ENCODE results near the gene SARS1. TPM values are rescaled to one million over a fixed set of nuclear protein-coding genes. Genes with fewer than 3 reads are reported as not detected.

Gene SARS1
- polyA plus RNA-seq, 4 donors, result 127 to 138 (median 131) TPM

DNA sequence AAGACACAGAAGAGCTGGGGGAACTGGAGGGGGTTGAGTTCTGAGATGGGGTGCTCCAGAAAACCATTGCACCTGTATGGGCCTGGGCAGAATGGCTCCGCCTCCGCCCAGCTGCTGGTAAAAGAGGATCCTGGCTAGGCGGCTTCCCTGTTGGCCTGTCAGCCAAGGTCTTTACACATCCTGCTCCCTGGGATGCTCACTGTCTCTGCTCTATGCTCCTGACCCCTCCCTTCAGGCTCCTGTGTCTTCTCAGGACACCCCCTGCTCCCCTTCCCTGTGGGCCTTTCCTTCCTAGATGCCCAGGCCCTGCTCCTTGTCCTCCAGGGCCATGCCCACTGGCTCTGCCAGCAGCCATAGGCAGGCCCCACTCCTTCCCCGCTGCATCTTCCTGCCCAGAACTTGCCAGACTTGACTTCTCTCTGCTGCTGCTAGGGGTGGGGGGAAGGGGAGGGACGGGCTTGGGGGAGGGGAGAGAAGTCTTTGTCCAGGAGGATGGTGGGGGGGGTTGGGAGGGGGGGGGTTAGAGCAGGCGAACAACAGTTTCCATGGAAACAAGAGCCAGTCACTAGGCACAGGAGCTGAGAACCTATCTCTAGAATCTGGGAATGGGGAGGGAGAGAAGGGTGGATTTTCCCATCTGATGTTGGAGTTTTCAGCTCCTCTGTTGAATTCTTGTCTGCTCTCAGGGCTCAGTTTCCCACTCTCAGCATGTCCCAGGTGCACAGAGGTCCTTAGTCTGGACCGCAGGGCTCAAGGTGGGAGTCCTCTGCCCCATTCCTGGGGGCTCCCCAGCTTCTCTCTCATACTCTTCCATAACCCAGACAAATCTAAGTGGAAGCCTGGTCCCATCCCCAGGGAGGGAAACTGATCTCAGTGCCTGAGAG lies 46.2 kb downstream of the SARS1 start:
- DNase-seq (ENCODE audit: low read depth in 4 of 4, low spot score in 3 of 4), result no peak

DNA sequence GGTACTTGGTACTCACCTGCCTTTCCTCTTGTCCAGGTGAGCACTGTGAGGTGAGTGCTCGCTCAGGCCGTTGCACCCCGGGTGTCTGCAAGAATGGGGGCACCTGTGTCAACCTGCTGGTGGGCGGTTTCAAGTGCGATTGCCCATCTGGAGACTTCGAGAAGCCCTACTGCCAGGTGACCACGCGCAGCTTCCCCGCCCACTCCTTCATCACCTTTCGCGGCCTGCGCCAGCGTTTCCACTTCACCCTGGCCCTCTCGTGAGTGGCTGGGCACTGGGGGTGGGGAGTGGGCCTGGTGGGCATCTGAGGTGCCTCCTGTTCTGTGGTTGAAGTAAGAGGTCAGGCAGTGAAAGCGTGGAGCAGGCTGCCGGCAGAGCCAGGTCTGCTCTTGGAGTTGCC lies 47.3 kb downstream of the SARS1 start:
- no peak for DNase-seq (ENCODE audit: low read depth in 4 of 4, low spot score in 3 of 4)

DNA sequence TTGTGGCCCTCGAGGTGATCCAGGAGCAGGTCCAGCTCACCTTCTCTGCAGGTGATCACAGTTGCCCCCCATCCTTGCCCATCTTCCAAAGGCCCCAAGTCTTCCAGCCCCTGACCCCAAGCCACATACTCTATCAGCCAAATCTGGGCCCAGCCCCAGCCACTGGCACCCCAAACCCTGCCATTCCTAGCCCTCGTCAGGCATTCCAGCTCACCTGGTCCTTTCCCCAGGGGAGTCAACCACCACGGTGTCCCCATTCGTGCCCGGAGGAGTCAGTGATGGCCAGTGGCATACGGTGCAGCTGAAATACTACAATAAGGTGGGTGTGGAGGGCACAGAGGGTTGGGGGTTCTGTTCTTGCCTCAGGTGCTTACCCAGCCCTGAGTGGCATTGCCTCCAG lies 47.9 kb downstream of the SARS1 start:
- DNase-seq (ENCODE audit: low read depth in 4 of 4, low spot score in 3 of 4), result no peak

DNA sequence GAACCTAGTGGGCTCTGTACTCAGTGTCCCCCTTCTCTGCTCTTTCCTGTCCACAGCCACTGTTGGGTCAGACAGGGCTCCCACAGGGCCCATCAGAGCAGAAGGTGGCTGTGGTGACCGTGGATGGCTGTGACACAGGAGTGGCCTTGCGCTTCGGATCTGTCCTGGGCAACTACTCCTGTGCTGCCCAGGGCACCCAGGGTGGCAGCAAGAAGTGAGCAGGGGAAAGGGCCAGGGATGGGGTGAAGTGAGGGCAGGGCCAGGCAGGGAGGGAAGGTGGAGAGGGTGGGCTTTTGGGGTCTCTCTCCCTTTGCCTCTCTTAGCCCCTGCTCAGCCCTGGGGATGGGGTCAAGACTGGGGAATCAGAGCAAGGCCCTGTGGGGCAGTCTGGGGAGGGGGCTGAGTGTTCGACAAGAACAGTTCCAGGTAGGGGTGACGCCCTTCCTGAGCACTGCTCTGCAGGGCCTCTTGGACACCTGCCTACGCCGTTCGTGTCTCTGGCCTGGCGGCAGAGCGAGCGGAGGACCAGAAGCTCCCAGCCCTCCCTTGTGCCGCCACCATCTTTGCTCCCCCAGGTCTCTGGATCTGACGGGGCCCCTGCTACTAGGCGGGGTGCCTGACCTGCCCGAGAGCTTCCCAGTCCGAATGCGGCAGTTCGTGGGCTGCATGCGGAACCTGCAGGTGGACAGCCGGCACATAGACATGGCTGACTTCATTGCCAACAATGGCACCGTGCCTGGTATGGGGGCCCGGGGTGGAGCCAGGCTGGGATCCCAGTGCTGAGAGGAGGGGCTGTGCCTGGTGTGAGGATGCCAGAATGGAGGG lies 48.7 kb downstream of the SARS1 start:
- DNase-seq (ENCODE audit: low read depth in 4 of 4, low spot score in 3 of 4), result no peak

DNA sequence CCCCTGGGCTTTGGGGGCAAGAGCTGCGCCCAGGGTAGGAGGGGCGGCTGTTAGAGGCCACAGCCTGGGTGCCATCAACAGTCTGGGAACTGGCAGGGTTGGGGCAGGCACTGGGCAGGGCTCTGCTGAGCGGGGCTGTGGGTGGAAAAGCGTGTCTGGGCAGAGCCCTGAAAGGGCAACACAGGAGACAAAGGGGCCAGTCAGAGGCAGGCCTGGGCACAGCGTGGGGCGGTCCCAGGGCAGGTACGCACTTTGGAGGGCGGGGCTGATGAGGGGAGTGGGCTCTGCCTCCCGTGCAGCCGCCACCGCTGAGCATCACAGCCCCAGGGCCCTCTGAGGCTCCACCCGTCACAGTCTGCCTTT lies 49.5 kb downstream of the SARS1 start:
- DNase-seq (ENCODE audit: low read depth in 4 of 4, low spot score in 3 of 4), result no peak

DNA sequence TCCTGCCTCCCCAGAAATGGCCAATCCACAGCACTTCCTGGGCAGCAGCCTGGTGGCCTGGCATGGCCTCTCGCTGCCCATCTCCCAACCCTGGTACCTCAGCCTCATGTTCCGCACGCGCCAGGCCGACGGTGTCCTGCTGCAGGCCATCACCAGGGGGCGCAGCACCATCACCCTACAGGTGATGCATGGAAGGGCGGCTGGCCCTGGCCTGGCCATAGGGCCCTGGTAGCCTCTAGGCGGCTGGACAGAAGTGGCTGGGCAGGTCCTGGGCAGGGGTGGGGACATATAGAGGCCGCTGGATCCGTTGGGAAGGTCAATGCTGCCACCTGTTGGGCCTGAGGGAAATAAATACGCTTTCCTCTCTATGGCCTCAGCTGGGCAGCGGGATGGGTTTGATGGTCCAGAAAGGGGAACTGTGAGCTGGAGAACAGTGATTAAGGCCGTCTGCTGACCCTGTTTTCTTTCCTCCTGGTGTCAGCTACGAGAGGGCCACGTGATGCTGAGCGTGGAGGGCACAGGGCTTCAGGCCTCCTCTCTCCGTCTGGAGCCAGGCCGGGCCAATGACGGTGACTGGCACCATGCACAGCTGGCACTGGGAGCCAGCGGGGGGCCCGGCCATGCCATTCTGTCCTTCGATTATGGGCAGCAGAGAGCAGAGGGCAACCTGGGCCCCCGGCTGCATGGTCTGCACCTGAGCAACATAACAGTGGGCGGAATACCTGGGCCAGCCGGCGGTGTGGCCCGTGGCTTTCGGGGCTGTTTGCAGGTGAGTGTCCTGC lies 50.1 kb downstream of the SARS1 start:
- peak in 2 of 4 donors; percentile 61 to 71 for DNase-seq (ENCODE audit: low read depth in 4 of 4, low spot score in 3 of 4)

DNA sequence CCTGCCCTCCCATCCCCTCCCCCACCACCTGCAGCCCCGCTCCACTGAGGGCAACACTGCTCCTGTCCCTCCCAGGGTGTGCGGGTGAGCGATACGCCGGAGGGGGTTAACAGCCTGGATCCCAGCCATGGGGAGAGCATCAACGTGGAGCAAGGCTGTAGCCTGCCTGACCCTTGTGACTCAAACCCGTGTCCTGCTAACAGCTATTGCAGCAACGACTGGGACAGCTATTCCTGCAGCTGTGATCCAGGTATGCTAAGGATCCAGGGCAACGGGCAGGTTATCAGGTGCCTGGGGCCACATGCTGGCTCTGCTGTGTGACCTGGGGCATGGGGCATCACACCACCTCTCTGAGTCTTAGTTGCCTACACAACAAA lies 50.6 kb downstream of the SARS1 start:
- no peak for DNase-seq (ENCODE audit: low read depth in 4 of 4, low spot score in 3 of 4)

DNA sequence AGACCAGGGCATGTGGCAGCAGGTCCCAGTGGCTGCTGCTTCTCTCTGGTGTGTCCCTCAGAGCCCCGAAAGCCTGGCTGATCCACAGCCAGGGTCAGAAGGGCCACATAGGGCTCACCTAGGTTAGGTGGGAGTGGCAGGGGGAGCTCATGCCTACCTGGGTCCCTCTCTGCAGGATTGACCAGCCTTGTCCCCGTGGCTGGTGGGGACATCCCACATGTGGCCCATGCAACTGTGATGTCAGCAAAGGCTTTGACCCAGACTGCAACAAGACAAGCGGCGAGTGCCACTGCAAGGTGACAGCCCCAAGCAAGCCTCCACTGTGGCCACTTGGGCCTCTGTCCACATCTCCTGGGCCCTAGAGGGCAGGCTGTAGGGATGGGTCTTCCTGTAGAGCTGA lies 51.3 kb downstream of the SARS1 start:
- no peak for DNase-seq (ENCODE audit: low read depth in 4 of 4, low spot score in 3 of 4)

DNA sequence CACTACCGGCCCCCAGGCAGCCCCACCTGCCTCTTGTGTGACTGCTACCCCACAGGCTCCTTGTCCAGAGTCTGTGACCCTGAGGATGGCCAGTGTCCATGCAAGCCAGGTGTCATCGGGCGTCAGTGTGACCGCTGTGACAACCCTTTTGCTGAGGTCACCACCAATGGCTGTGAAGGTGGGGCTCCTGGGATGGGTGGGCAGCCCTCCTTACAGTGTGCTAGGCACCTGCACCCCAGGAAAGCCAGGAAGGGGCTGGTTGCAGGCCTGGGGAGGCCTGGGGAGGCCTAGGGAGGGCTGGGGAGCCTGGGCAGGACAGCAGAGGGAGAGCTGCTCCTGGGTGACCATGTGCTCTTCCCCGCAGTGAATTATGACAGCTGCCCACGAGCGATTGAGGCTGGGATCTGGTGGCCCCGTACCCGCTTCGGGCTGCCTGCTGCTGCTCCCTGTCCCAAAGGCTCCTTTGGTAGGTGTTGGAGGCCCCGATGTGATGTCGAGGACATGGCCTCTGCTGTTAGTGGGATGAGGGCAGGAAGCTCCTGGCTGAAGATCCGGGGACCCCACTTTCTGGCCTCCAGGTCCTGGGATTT lies 52.1 kb downstream of the SARS1 start:
- DNase-seq (ENCODE audit: low read depth in 4 of 4, low spot score in 3 of 4), result no peak

DNA sequence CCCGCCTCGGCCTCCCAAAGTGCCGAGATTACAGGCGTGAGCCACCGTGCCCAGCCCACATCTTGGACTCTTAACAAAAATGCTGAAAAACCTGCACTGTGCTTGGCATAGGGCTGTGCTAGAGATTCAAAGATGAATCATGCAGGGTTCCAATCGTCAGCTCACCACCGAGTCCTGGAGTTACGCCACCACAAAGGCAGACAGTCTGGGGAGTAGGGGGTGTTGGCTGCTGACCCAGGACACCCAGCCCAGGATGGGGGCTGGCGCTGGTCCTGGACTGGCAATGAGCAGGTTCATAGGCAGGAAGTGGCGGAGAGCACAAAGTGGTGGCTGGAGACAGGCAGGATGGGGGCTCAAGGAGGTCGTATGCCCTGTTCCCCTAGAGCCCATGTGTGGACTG lies 53.2 kb downstream of the SARS1 start:
- no peak for DNase-seq (ENCODE audit: low read depth in 4 of 4, low spot score in 3 of 4)

DNA sequence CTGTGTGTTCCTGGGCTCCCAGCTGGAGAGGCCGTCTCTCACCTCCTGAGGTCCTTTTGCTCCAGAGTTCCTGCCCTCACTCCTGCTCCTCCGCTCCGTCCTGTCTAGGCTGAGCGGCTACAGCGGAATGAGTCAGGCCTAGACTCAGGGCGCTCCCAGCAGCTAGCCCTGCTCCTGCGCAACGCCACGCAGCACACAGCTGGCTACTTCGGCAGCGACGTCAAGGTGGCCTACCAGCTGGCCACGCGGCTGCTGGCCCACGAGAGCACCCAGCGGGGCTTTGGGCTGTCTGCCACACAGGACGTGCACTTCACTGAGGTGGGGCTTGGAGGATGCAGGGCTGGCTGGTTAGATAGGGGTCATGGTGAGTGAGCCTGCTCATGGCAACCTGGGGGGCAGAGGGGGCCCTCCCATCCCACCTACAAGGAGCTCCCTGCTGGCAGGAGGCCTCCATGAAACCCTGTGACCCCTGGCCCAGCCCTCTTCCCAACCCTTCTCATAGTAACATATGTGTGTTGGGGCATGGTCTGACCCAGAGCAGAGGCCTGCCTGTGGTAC lies 54.1 kb downstream of the SARS1 start:
- DNase-seq (ENCODE audit: low read depth in 4 of 4, low spot score in 3 of 4), result no peak

DNA sequence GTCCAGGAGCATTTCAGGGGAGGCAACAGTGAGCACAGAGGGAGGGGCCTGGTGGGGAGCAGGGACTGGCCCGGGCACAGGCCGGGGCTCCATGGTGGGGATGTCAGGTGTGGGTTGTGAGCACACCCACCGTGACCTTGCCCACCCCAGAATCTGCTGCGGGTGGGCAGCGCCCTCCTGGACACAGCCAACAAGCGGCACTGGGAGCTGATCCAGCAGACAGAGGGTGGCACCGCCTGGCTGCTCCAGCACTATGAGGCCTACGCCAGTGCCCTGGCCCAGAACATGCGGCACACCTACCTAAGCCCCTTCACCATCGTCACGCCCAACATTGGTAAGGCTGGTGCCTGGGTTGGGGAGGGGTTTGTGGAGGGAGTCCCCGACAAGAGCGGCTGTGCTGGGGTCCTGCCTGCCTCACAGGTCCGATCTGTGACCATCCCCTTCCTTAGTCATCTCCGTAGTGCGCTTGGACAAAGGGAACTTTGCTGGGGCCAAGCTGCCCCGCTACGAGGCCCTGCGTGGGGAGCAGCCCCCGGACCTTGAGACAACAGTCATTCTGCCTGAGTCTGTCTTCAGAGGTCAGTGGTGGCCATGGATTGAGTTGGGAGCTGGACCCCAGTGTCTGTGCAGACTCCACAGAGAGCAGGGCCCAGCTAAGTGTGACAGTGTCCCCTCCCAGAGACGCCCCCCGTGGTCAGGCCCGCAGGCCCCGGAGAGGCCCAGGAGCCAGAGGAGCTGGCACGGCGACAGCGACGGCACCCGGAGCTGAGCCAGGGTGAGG lies 54.9 kb downstream of the SARS1 start:
- no peak for DNase-seq (ENCODE audit: low read depth in 4 of 4, low spot score in 3 of 4)

DNA sequence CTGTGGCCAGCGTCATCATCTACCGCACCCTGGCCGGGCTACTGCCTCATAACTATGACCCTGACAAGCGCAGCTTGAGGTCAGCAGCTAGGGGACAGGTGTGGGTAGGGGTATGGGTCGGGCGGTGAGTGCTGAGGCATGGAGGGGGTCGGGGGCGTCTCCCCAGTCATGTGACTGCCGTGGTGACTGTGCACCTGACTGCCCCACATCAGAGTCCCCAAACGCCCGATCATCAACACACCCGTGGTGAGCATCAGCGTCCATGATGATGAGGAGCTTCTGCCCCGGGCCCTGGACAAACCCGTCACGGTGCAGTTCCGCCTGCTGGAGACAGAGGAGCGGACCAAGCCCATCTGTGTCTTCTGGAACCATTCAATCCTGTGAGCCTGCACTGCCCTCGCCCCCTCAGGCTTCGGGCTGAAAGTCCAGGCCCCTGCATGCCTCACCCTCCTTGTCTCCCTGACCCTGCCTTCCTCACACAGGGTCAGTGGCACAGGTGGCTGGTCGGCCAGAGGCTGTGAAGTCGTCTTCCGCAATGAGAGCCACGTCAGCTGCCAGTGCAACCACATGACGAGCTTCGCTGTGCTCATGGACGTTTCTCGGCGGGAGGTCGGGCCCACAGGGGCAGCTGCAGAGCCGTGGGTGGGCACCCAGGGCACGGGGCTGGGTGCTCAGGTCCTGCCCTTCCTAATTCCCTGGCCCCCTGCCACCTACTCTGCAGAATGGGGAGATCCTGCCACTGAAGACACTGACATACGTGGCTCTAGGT lies 55.7 kb downstream of the SARS1 start:
- DNase-seq (ENCODE audit: low read depth in 4 of 4, low spot score in 3 of 4), result no peak

DNA sequence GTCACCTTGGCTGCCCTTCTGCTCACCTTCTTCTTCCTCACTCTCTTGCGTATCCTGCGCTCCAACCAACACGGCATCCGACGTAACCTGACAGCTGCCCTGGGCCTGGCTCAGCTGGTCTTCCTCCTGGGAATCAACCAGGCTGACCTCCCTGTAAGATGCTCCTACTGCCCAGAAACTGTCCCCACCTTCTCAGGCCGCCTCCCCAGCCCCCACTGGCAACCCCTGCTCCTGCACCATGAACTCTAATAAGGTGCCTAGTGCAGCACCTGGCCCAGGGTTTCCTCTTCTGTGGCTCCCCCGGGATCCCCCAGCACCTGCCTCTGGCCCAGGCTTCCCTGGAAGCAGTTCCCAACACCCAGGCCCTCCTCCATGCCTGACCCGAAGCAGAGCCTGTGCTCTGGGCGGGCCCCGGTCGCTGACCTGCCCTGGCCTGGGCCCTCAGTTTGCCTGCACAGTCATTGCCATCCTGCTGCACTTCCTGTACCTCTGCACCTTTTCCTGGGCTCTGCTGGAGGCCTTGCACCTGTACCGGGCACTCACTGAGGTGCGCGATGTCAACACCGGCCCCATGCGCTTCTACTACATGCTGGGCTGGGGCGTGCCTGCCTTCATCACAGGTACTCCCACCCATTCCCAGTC lies 56.4 kb downstream of the SARS1 start:
- DNase-seq (ENCODE audit: low read depth in 4 of 4, low spot score in 3 of 4), result no peak

DNA sequence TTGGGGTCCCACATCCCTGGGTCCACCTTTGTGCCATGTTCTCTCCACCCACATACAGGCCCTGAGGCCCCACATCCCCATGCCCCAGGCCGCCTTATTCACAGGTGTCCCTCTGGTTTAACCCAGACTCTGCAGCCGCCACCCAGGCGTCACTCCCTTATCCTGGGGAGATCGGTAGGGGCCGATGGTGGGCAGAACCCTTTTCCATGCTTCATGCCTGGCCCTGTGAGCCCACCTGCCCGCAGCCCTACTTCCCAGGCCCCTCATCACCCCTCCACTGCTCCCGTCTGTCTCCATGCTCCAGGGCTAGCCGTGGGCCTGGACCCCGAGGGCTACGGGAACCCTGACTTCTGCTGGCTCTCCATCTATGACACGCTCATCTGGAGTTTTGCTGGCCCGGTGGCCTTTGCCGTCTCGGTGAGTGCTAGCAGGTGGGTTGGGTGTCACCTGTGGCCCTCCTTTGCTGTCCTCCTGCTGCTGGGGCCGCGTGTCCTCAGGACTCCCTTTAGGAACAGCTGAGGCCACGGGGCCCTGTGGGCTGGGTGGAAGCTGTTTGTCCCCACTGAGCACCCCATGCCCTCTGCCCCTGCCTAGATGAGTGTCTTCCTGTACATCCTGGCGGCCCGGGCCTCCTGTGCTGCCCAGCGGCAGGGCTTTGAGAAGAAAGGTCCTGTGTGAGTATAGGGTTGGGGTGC lies 57.1 kb downstream of the SARS1 start:
- no peak for DNase-seq (ENCODE audit: low read depth in 4 of 4, low spot score in 3 of 4)

DNA sequence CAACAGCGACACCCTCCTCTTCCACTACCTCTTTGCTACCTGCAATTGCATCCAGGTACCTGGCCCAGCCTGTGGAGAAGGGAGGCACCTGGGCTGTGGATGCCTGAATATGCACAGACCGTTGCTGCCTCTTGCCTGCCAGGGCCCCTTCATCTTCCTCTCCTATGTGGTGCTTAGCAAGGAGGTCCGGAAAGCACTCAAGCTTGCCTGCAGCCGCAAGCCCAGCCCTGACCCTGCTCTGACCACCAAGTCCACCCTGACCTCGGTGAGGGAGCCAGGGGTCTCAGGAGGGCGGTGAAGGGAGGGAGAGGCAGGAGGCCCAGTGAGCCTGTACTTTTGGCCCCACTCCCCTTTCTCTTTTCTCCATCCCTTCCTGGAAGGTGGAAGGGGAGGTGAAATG lies 57.7 kb downstream of the SARS1 start:
- no peak for DNase-seq (ENCODE audit: low read depth in 4 of 4, low spot score in 3 of 4)

DNA sequence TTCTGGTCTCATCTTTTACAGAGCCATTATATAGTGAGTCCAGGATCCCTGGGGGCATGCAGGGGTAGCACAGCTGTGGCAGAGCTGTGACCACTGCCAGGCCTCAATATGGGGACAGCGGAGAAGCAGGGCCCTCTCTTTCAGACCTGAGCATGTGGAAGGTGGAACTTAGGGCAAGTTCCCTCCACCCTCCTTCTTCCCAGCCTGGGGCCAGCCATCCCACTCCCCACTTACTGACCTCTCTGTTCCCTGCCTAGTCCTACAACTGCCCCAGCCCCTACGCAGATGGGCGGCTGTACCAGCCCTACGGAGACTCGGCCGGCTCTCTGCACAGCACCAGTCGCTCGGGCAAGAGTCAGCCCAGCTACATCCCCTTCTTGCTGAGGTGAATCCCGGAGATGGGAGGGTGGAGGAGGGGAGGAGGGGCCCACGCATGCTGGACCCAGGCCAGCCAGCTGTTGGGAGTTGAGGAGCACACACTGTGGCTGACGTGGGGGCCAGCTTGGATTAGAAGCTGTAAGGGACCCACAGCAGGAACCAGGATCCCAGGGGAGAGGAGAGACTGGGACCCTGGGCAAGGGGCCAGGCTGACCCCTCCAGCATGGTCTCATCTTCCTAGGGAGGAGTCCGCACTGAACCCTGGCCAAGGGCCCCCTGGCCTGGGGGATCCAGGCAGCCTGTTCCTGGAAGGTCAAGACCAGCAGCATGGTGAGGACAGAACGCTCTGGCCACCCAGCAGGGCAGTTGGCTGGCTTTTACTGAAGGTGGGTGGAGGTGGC lies 58.5 kb downstream of the SARS1 start:
- DNase-seq (ENCODE audit: low read depth in 4 of 4, low spot score in 3 of 4), result no peak
